Thyroid gland (tissue), 4 donors: Measurements from ENCODE around the gene PTPRU. TPM values are rescaled to one million over a fixed set of nuclear protein-coding genes. Genes with fewer than 3 reads are reported as not detected.

Experiments
- DNase-seq, 2 donors: peaks; one replicate each; pipeline ENCODE4 v3.0.0-alpha.2; 2019
- H3K27ac ChIP-seq, 3 donors: fragments of 200-600 bp; sonication (generic); 1 replicate in 2 of 3; 2 replicates in 1 of 3; pipeline ENCODE4 v1.5.1; 2016 to 2019; ENCODE audit warnings: mild to moderate bottlenecking in 1 of 3, moderate library complexity in 1 of 3
- H3K27me3 ChIP-seq: fragments of 200-600 bp; sonication (generic); one replicate; pipeline ENCODE4 v1.5.1; 2019
- H3K36me3 ChIP-seq, 2 donors: fragments of 200-600 bp; sonication (generic); one replicate each; pipeline ENCODE4 v1.5.1; 2016 to 2019
- H3K4me1 ChIP-seq, 2 donors: fragments of 200-600 bp; sonication (generic); one replicate each; pipeline ENCODE4 v1.5.1; 2017 to 2019
- H3K4me3 ChIP-seq, 3 donors: fragments of 200-600 bp; sonication (generic); replicated peaks in 1 of 3; 1 replicate in 2 of 3; 2 replicates in 1 of 3; pipeline ENCODE4 v1.5.1; 2016; ENCODE audit warnings: mild to moderate bottlenecking in 1 of 3
- H3K9me3 ChIP-seq: fragments of 200-600 bp; sonication (generic); one replicate; pipeline ENCODE4 v1.5.1; 2017
- CTCF ChIP-seq, 6 experiments: fragments of 200-600 bp in 3 of 6; fragments of 450-650 bp in 3 of 6; sonication (generic) in 3 of 6; IDR thresholded peaks; one replicate each; pipeline ENCODE4 v1.5.1; 2016 to 2019; ENCODE audit warnings: antibody characterized with exemption in 6 of 6, mild to moderate bottlenecking in 2 of 6, inconsistent platforms in 1 of 6, moderate library complexity in 1 of 6
- POLR2A ChIP-seq, 2 donors: fragments of 450-650 bp; IDR thresholded peaks; one replicate each; pipeline ENCODE4 v1.6.1; 2017; ENCODE audit warnings: antibody characterized with exemption in 2 of 2, mild to moderate bottlenecking in 2 of 2, moderate library complexity in 1 of 2
- WGBS, 2 donors: methylation state at CpG; one replicate each; pipeline ENCODE4 v1.1.5; 2017; 5-methylcytosine and 5-hydroxymethylcytosine counted together
- intact Hi-C: fragments of 100-400 bp; cut with DNase I; formaldehyde crosslinking; loops from one replicate; pipeline ENCODE4 v1.15.1; 2023
- total RNA-seq, 4 donors: library from RNA; depleted of rRNA; stranded (reverse); fragments of >200 nt; gene quantifications; one replicate each; pipeline ENCODE4 v1.2.3, GENCODE V29; 2016

The PTPRU gene
- total RNA-seq, 4 donors from 2014 or later = 12.4 to 30.0 (median 17.9) TPM

- 90 to 98% methylated on average over 8 to 9 of the region's 9 CpGs for WGBS, 2 donors
- H3K27ac ChIP-seq = no peak overlapping the region
- H3K9me3 ChIP-seq = no peaks in the 10 kb centered on the region
- no peak overlapping the region for H3K4me3 ChIP-seq
- TF ChIP-seq POLR2A (IDR thresholded peaks at IDR 0.05) = no peak
- no peak for TF ChIP-seq CTCF (IDR thresholded peaks at IDR 0.05)
- peaks cover 0 to 7% of the 10 kb centered on the region in 2 donors for H3K36me3 ChIP-seq
- intact Hi-C loops = no loop called here
- DNase-seq = no peak
- H3K4me1 ChIP-seq = no peaks in the 10 kb centered on the region
- no peaks in the 10 kb centered on the region for H3K27me3 ChIP-seq
Measured at GRCh38 chr1:29329022-29329775, 92.9 kb downstream of the PTPRU start.

GRCh38 chr1:29330089-29330488, 93.8 kb downstream of the PTPRU start:
- 65 to 77% methylated on average over 2 of the region's 2 CpGs for WGBS, 2 donors

GRCh38 chr1:29330856-29331255, 94.5 kb downstream of the PTPRU start:
- Histone ChIP-seq H3K9me3 (no peaks in the 10 kb centered on the region), H3K27me3 (no peaks in the 10 kb centered on the region), H3K36me3 (peaks cover 0 to under 1% of the 10 kb centered on the region in 2 donors), H3K4me1 (no peaks in the 10 kb centered on the region), H3K27ac (no peak overlapping the region), H3K4me3 (no peak overlapping the region)
- intact Hi-C loops = no loop called here
- WGBS, 2 donors = 80 to 86% methylated on average over 6 to 7 of the region's 7 CpGs
- TF ChIP-seq POLR2A (IDR thresholded peaks at IDR 0.05) (no peak), CTCF (IDR thresholded peaks at IDR 0.05) (no peak)
- no peak for DNase-seq

More at GRCh38 chr1:29330089-29330488, 93.8 kb downstream of the PTPRU start:
- Histone ChIP-seq H3K4me3 (no peak overlapping the region), H3K27ac (no peak overlapping the region), H3K27me3 (no peaks in the 10 kb centered on the region), H3K36me3 (peaks cover 0 to 7% of the 10 kb centered on the region in 2 donors), H3K4me1 (no peaks in the 10 kb centered on the region), H3K9me3 (no peaks in the 10 kb centered on the region)
- intact Hi-C loops = no loop called here
- TF ChIP-seq CTCF (IDR thresholded peaks at IDR 0.05) = no peak
- no peak for TF ChIP-seq POLR2A (IDR thresholded peaks at IDR 0.05)
- DNase-seq = no peak

- intact Hi-C loops = no loop called here
- Histone ChIP-seq H3K4me1 (no peaks in the 10 kb centered on the region), H3K4me3 (no peak overlapping the region), H3K27ac (no peak overlapping the region), H3K9me3 (no peaks in the 10 kb centered on the region), H3K36me3 (no peaks in the 10 kb centered on the region), H3K27me3 (no peaks in the 10 kb centered on the region)
- TF ChIP-seq POLR2A (IDR thresholded peaks at IDR 0.05) = no peak
- no peak for TF ChIP-seq CTCF (IDR thresholded peaks at IDR 0.05)
- no peak for DNase-seq
Measured at GRCh38 chr1:29331309-29331708, 95.0 kb downstream of the PTPRU start.

- intact Hi-C loops = no loop called here
- WGBS, 2 donors = 62 to 67% methylated on average over 1 of the region's 1 CpG
- DNase-seq = no peak
- Histone ChIP-seq H3K36me3 (no peaks in the 10 kb centered on the region), H3K4me1 (no peaks in the 10 kb centered on the region), H3K27ac (no peak overlapping the region), H3K9me3 (no peaks in the 10 kb centered on the region), H3K4me3 (no peak overlapping the region), H3K27me3 (no peaks in the 10 kb centered on the region)
- no peak for TF ChIP-seq CTCF (IDR thresholded peaks at IDR 0.05)
- no peak for TF ChIP-seq POLR2A (IDR thresholded peaks at IDR 0.05)
Measured at GRCh38 chr1:29331729-29332128, 95.4 kb downstream of the PTPRU start.
